Activated naive CD8-positive, alpha-beta T cell treated with anti-CD3 and anti-CD28 coated beads, Interleukin-2, amount 50 U/mL, for 16 hours (primary cell): ENCODE results near the gene IRF3.

Source experiments
- DNase-seq: peaks from one replicate; pipeline ENCODE4 v3.0.0-alpha.2; 2020; ENCODE audit warnings: low read depth, low spot score

Gene IRF3

GRCh38 chr19:49665351-49666119 lies at the start of gene IRF3, which contains the start of gene BCL2L12:
Gene IRF3 (minus strand): TSS chr19:49665857. CDS start chr19:49664838, 1,019 bp downstream.
Gene BCL2L12 (plus strand): TSS chr19:49665933. CDS start chr19:49666693, 760 bp downstream.
- peak; percentile 97 for DNase-seq

- no peak for DNase-seq
Observed at GRCh38 chr19:49713236-49713845, 47.7 kb upstream of the IRF3 start.

GRCh38 chr19:49712397-49712859 lies 46.8 kb upstream of the IRF3 start:
- no peak for DNase-seq

GRCh38 chr19:49710372-49710951 lies 44.8 kb upstream of the IRF3 start:
- DNase-seq = no peak

- DNase-seq = no peak
Observed at GRCh38 chr19:49705919-49706318, 40.3 kb upstream of the IRF3 start.

GRCh38 chr19:49704888-49705642 lies 39.4 kb upstream of the IRF3 start:
- no peak for DNase-seq

GRCh38 chr19:49701271-49701786 lies 35.7 kb upstream of the IRF3 start:
- DNase-seq = no peak

GRCh38 chr19:49700563-49700962 lies 34.9 kb upstream of the IRF3 start:
- DNase-seq = no peak

- no peak for DNase-seq
Observed at GRCh38 chr19:49699364-49699763, 33.7 kb upstream of the IRF3 start.

- DNase-seq = no peak
Observed at GRCh38 chr19:49696865-49697264, 31.2 kb upstream of the IRF3 start.

GRCh38 chr19:49696115-49696514 lies 30.5 kb upstream of the IRF3 start:
- DNase-seq = no peak

GRCh38 chr19:49692147-49692506 lies 26.5 kb upstream of the IRF3 start:
- no peak for DNase-seq

- no peak for DNase-seq
Observed at GRCh38 chr19:49691243-49692146, 25.8 kb upstream of the IRF3 start.

GRCh38 chr19:49690656-49691242 lies 25.1 kb upstream of the IRF3 start, which contains the start of gene CPT1C:
Gene CPT1C (plus strand): TSS chr19:49691116. CDS start chr19:49692253, 1,137 bp downstream.
- no peak for DNase-seq

- no peak for DNase-seq
Observed at GRCh38 chr19:49690079-49690655, 24.5 kb upstream of the IRF3 start.

GRCh38 chr19:49689133-49690078 lies 23.7 kb upstream of the IRF3 start, which contains the start of gene ADM5:
Gene ADM5 (plus strand): TSS chr19:49689594. CDS start chr19:49689838, 244 bp downstream.
- no peak for DNase-seq

- no peak for DNase-seq
Observed at GRCh38 chr19:49688531-49689132, 23.0 kb upstream of the IRF3 start.
